Astrocyte (in vitro differentiated cells and primary cell): ENCODE measurements around the gene GCLM.

Experiments
- CTCF ChIP-seq: IDR thresholded peaks from 2 replicates; pipeline ENCODE4 v1.5.1; 2011; ENCODE audit warnings: low read depth, mild to moderate bottlenecking, inconsistent platforms, low read length, moderate library complexity; ENCODE audit not compliant: insufficient read depth
- EZH2 ChIP-seq: IDR thresholded peaks from 2 replicates; pipeline ENCODE4 v1.6.1; 2012; ENCODE audit warnings: mild to moderate bottlenecking, low read length, inconsistent platforms; ENCODE audit not compliant: insufficient read depth

GRCh38 chr1:93899543-93900207 is 9.6 kb downstream of the GCLM start:
- TF ChIP-seq CTCF, result no peak
- TF ChIP-seq EZH2, result no peak
